ENCODE data around the gene CASP4.
"Not testable (repeated sequence)": the region's sequence is repeated elsewhere in the genome, so short reads cannot be mapped to it uniquely, and the experiment has no call there.

The CASP4 gene

GRCh38 chr11:104968355-104968855, at the start of gene CASP4:
TSS of gene CASP4 (minus strand) at chr11:104968574. CDS start at chr11:104968525, 49 bp downstream.
- DNase-seq (ENCODE audit: low read depth), result no peak

GRCh38 chr11:105007463-105007862, 39.1 kb upstream of the CASP4 start:
- no peak for DNase-seq (ENCODE audit: low read depth)

- no peak for DNase-seq (ENCODE audit: low read depth)
These were observed 37.1 kb upstream of the CASP4 start for GRCh38 chr11:105005451-105005845.

GRCh38 chr11:105004021-105004420, 35.6 kb upstream of the CASP4 start:
- DNase-seq (ENCODE audit: low read depth), result no peak

- no peak for DNase-seq (ENCODE audit: low read depth)
These were observed 34.8 kb upstream of the CASP4 start for GRCh38 chr11:105003151-105003550.

GRCh38 chr11:105000797-105001196, 32.4 kb upstream of the CASP4 start:
- DNase-seq (ENCODE audit: low read depth), result peak; percentile 33

GRCh38 chr11:105000167-105000566, 31.8 kb upstream of the CASP4 start:
- no peak for DNase-seq (ENCODE audit: low read depth)

- no peak for DNase-seq (ENCODE audit: low read depth)
These were observed 31.3 kb upstream of the CASP4 start for GRCh38 chr11:104999721-105000120.

GRCh38 chr11:104997288-104997687, 28.9 kb upstream of the CASP4 start:
- no peak for DNase-seq (ENCODE audit: low read depth)

GRCh38 chr11:104995001-104995408, 26.6 kb upstream of the CASP4 start:
- no peak for DNase-seq (ENCODE audit: low read depth)

GRCh38 chr11:104992781-104993180, 24.4 kb upstream of the CASP4 start:
- DNase-seq (ENCODE audit: low read depth), result no peak

GRCh38 chr11:104991994-104992393, 23.6 kb upstream of the CASP4 start:
- no peak for DNase-seq (ENCODE audit: low read depth)

GRCh38 chr11:104984808-104985207, 16.4 kb upstream of the CASP4 start:
- DNase-seq (ENCODE audit: low read depth), result no peak

- no peak for DNase-seq (ENCODE audit: low read depth)
These were observed 11.5 kb upstream of the CASP4 start for GRCh38 chr11:104979839-104980238.

- DNase-seq (ENCODE audit: low read depth), result no peak
These were observed 5.2 kb upstream of the CASP4 start for GRCh38 chr11:104973616-104974015.

- DNase-seq (ENCODE audit: low read depth), result not testable (repeated sequence)
These were observed 4.5 kb upstream of the CASP4 start for GRCh38 chr11:104972924-104973323.

GRCh38 chr11:104970756-104971155, 2.4 kb upstream of the CASP4 start:
- no peak for DNase-seq (ENCODE audit: low read depth)

GRCh38 chr11:104968856-104969776, 742 bp upstream of the CASP4 start:
- no peak for DNase-seq (ENCODE audit: low read depth)

- no peak for DNase-seq (ENCODE audit: low read depth)
These were observed 630 bp downstream of the CASP4 start for GRCh38 chr11:104967534-104968354.

GRCh38 chr11:104965735-104966134, 2.6 kb downstream of the CASP4 start:
- no peak for DNase-seq (ENCODE audit: low read depth)

GRCh38 chr11:104964247-104964646, 4.1 kb downstream of the CASP4 start:
- no peak for DNase-seq (ENCODE audit: low read depth)

- DNase-seq (ENCODE audit: low read depth), result no peak
These were observed 5.5 kb downstream of the CASP4 start for GRCh38 chr11:104962852-104963251.

- DNase-seq (ENCODE audit: low read depth), result no peak
These were observed 11.1 kb downstream of the CASP4 start for GRCh38 chr11:104957280-104957679.
